Small intestine (tissue), 7 donors: ENCODE results near the gene PHF20. TPM values are rescaled to one million over a fixed set of nuclear protein-coding genes. Genes with fewer than 3 reads are reported as not detected.
"Not testable (repeated sequence)": the region's sequence is repeated elsewhere in the genome, so short reads cannot be mapped to it uniquely, and the experiment has no call there.

Experiments
- DNase-seq, 2 donors: peaks; one replicate each; pipeline versions ENCODE4 v3.0.0 to v3.0.0-alpha.2; 2013
- FAIRE-seq: peaks from 2 replicates; lab custom pipeline; 2012; peaks lifted over from hg19 to GRCh38; lab: Jason Lieb, UNC
- H3K27ac ChIP-seq, 3 donors: one replicate each; pipeline ENCODE4 v1.5.1; 2013; ENCODE audit warnings: low read length in 2 of 3, mild to moderate bottlenecking in 2 of 3, control low read depth in 1 of 3, inconsistent platforms in 1 of 3, low read depth in 1 of 3, moderate library complexity in 1 of 3
- H3K27me3 ChIP-seq, 3 donors: one replicate each; pipeline ENCODE4 v1.6.1; 2013; ENCODE audit warnings: low read length in 3 of 3, inconsistent platforms in 1 of 3; ENCODE audit not compliant: control insufficient read depth in 3 of 3, insufficient read depth in 3 of 3
- H3K36me3 ChIP-seq, 3 donors: one replicate each; pipeline ENCODE4 v1.6.1; 2013; ENCODE audit warnings: low read length in 3 of 3, inconsistent platforms in 1 of 3, low read depth in 1 of 3, mild to moderate bottlenecking in 1 of 3, moderate library complexity in 1 of 3; ENCODE audit not compliant: control insufficient read depth in 3 of 3, insufficient read depth in 2 of 3
- H3K4me1 ChIP-seq, 3 donors: one replicate each; pipeline ENCODE4 v1.6.1; 2013; ENCODE audit warnings: low read length in 2 of 3, inconsistent platforms in 1 of 3, low read depth in 1 of 3, mild to moderate bottlenecking in 1 of 3, moderate library complexity in 1 of 3; ENCODE audit not compliant: control insufficient read depth in 3 of 3, insufficient read depth in 2 of 3
- H3K4me3 ChIP-seq, 3 donors: one replicate each; pipeline ENCODE4 v1.5.1; 2013; ENCODE audit warnings: low read length in 3 of 3, control low read depth in 1 of 3, inconsistent platforms in 1 of 3, low read depth in 1 of 3, mild to moderate bottlenecking in 1 of 3, moderate library complexity in 1 of 3
- H3K9me3 ChIP-seq, 2 donors: one replicate each; pipeline ENCODE4 v1.6.1; 2013; ENCODE audit warnings: low read depth in 1 of 2, low read length in 1 of 2; ENCODE audit not compliant: control insufficient read depth in 2 of 2, insufficient read depth in 1 of 2
- WGBS, 3 donors: extraction: QIAGEN DNeasy Blood & Tissue Kit; methylation state at CpG; one replicate each; pipeline ENCODE4 v1.1.7; 2013; 5-methylcytosine and 5-hydroxymethylcytosine counted together
- polyA plus RNA-seq, 4 donors: library from polyadenylated mRNA; stranded (reverse) in 3 of 4; unstranded in 1 of 4; fragments of 200-250 nt in 3 of 4; fragments of 120-200 nt in 1 of 4; gene quantifications; one replicate each; pipeline versions ENCODE4 v1.2.1 to v1.2.3, GENCODE V29; 2013
- donor health status: healthy with polysubstance abuse.
- donor health status: control.
- donor health status: control.
- donor health status: Bipolar disorder and iron deficiency.
- donor health status: healthy.

Gene PHF20
- polyA plus RNA-seq, 4 donors, result 9.6 to 23.1 (median 14.9) TPM

DNA sequence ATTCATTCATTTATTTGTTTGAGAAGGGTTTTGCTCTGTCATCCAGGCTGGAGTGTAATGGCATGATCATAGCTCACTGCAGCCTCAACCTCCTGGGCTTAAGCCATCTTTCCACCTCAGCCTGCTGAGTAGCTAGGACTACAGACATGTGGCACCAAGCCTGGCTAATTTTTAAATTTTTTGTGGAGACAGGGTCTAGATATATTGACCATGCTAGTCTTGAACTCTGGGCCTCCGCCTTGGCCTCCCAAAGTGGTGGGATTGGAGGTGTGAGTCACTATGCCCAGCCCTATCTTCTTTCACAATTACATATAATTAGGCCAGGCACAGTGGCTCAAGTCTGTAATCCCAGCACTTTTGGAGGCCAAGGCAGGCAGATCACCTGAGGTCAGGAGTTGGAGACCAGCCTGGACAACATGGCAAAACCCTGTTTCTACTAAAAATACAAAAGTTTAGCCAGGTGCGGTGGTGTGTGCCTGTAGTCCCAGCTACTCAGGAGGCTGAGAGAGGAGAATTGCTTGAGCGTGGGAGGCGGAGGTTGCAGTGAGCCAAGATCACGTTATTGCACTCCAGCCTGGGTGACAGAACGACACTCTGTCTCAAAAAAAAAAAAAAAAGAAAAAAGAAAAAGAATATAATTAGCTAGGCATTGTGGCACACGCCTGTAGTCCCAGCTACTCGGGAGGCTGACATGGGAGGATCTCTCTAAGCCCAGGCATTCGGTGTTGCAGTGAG, 110.8 kb downstream of the PHF20 start:
- not testable (repeated sequence) for H3K4me3 ChIP-seq, H3K9me3 ChIP-seq, H3K27ac ChIP-seq, H3K4me1 ChIP-seq, FAIRE-seq, DNase-seq, H3K27me3 ChIP-seq
- peaks cover 2 to 20% (median 5%) of the 10 kb centered on the region in 3 donors for H3K36me3 ChIP-seq
- WGBS, 3 donors, result 94 to 95% (median 94%) methylated on average over 9 of the region's 9 CpGs

DNA sequence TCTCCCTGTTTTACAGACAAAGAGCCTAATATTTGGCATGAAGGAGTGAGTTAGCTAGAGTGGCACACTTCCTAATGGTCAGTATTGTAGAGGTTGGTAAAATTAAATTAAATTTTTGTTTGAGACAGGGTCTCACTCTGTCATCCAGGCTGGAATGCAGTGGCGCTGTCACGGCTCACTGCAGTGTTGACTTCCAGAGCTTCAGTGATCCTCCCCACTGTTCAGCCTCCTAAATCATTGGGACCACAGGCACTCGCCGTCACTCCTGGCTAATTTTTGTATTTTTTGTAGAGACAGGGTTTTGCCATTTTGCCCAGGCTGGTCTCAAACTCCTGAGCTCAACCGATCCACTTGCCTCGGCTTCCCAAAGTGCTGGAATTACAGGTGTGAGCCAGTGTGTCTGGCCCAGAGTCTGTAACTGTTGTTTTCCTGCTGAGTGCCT, 111.5 kb downstream of the PHF20 start:
- DNase-seq (no peak), FAIRE-seq (no peak)
- Histone ChIP-seq H3K27ac (peak overlapping the region in 1 of 3 donors; percentile 90), H3K9me3 (no peaks in the 10 kb centered on the region), H3K27me3 (no peaks in the 10 kb centered on the region), H3K4me3 (no peak overlapping the region), H3K4me1 (no peaks in the 10 kb centered on the region), H3K36me3 (peaks cover 0 to 20% (median 5%) of the 10 kb centered on the region in 3 donors)
- WGBS, 3 donors, result 91 to 95% (median 93%) methylated on average over 6 of the region's 6 CpGs

DNA sequence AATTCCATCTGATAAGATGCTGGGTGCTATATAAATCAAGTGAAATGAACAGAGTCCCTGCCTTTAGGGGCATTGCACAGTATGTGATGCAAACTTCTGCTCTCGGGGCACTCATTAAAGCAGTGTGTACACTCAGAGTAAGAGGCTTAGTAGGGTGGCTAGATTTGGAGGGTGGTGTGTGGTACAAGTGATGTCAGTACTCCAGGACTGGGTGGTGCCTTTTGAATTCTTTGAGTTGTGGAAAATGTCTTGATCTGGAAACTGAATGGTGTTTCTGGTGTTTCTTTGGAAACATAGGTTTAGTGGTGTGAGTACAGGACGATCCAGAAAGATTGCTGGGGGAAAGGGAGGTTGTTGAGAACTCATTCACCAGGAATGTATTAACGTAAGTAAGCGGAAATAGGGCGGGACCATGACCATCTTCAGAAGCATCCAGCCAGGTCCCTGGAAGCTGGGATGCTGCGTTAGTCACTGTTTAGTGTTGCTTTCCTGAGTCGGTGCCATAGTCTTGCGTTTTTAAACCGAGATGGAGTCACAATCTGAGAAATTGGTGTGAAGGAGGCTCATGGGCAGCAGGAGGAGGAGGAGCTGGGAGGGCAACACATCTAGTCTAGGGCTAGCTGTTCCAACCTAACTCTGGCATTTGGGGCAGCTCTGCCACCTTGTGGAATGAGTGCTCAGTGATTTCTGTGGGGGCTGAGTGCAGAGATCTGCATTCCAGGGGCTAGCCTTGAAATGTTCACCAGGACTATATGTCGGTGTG, 112.1 kb downstream of the PHF20 start:
- Histone ChIP-seq H3K36me3 (peaks cover 0 to 21% (median 5%) of the 10 kb centered on the region in 3 donors), H3K27ac (peak overlapping the region in 1 of 3 donors; percentile 90), H3K4me3 (no peak overlapping the region), H3K9me3 (no peaks in the 10 kb centered on the region), H3K27me3 (no peaks in the 10 kb centered on the region), H3K4me1 (no peaks in the 10 kb centered on the region)
- WGBS, 3 donors, result 61 to 67% (median 67%) methylated on average over 10 of the region's 10 CpGs
- DNase-seq (peak; percentile 61 to 63), FAIRE-seq (no peak)

DNA sequence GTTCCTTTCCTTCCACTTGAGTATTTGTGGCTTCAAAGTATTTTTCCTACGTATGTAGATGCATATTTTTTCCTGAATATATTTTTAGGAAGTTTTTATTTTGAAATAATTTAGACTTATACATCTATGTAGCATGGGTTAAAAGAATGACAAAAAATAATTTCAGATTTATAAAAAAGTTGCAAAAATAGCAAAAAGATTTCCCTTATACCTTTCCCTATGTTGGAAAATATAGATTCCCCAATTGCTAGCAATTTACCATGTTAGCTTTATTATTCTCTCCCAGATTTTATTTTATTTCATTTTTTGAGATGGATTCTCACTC, 112.7 kb downstream of the PHF20 start:
- Histone ChIP-seq H3K27ac (peak overlapping the region in 1 of 3 donors; percentile 39), H3K4me3 (no peak overlapping the region), H3K4me1 (no peaks in the 10 kb centered on the region), H3K9me3 (no peaks in the 10 kb centered on the region), H3K36me3 (peaks cover 0 to 25% (median 5%) of the 10 kb centered on the region in 3 donors), H3K27me3 (no peaks in the 10 kb centered on the region)
- WGBS, 3 donors, result 57 to 60% (median 59%) methylated on average over 1 of the region's 1 CpG
- no peak for FAIRE-seq
- no peak for DNase-seq

DNA sequence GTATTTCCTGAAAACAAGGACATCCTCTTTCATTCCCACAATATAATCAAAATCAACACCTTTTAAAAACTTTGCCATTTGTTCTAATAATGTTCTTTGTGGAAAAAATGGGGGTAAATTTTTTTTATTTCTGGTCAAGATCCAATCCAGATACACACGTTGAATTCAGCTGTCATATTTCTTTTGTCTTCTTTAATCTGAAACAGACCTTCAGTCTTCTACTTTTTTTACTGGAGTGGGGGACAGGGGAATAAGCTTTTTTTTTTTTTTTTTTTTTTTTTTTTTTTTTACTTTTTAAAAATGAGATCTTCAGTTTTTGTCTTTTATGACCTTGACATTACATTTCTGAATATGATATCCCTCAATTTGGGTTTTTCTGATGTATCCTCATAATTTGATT, 113.4 kb downstream of the PHF20 start:
- FAIRE-seq (no peak), DNase-seq (no peak)
- H3K27ac ChIP-seq, result no peak overlapping the region
- H3K9me3 ChIP-seq, result no peaks in the 10 kb centered on the region
- no peak overlapping the region for H3K4me3 ChIP-seq
- 53 to 64% (median 56%) methylated on average over 1 of the region's 1 CpG for WGBS, 3 donors
- no peaks in the 10 kb centered on the region for H3K27me3 ChIP-seq
- peaks cover 0 to 29% (median 5%) of the 10 kb centered on the region in 3 donors for H3K36me3 ChIP-seq
- H3K4me1 ChIP-seq, result no peaks in the 10 kb centered on the region

DNA sequence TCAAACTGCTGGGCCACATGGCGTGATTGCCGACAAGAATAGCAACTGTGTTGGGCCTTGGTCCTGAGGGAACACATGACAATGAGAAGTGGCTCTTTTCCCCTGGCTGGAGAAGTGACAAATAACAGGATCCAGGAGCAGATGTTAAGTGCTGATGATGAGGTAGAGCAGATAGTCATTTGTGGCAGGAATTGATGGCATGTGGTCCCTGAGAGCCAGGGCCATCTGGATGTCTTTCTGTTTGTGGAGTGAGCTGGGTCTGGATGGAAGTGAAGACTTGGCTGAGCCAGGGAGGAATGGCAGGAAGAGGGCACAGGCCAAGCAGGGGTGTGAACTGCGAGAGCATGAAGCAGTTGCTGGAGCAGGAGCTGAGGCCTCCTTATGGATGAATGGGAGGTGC, 114.7 kb downstream of the PHF20 start:
- no peak for DNase-seq
- H3K27me3 ChIP-seq, result no peaks in the 10 kb centered on the region
- no peaks in the 10 kb centered on the region for H3K9me3 ChIP-seq
- H3K36me3 ChIP-seq, result peaks cover 0 to 29% (median 5%) of the 10 kb centered on the region in 3 donors
- WGBS, 3 donors, result 90 to 99% (median 93%) methylated on average over 3 of the region's 3 CpGs
- no peaks in the 10 kb centered on the region for H3K4me1 ChIP-seq
- no peak for FAIRE-seq
- no peak overlapping the region for H3K4me3 ChIP-seq
- H3K27ac ChIP-seq, result no peak overlapping the region

DNA sequence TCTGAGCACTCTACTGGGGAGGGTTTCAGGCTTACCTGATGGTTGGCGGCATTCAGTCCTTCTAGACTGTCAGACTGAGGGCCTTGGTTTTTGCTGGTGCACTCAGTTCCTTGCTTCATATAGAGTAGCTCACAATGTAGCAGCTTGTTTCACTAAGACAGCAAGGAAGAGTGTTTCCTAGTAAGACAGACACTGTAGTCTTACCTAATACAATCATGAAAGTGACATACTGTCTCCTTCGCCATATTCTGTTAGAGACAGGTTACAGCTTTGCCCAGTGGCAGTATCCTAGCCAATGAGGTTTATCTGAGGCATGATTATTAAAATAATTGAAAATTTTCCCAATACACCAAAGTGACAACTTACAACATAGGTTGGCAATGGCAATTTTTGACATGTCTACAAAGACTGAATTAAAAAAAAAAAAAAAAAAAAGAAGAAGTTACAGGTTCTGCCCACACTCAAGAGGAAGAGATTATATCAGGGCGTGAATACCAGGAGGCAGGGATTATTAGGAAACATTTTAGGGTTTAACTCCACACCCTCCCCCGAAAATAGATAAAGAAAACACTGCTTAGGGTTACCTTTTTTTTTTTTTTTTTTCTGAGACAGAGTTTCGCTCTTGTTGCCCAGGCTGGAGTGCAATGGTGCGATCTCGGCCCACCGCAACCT, 115.7 kb downstream of the PHF20 start:
- no peak for FAIRE-seq
- DNase-seq, result no peak
- H3K4me3 ChIP-seq, result no peak overlapping the region
- H3K4me1 ChIP-seq, result no peaks in the 10 kb centered on the region
- no peaks in the 10 kb centered on the region for H3K27me3 ChIP-seq
- no peak overlapping the region for H3K27ac ChIP-seq
- peaks cover 0 to 27% (median 5%) of the 10 kb centered on the region in 3 donors for H3K36me3 ChIP-seq
- H3K9me3 ChIP-seq, result no peaks in the 10 kb centered on the region
- WGBS, 3 donors, result 93 to 97% (median 96%) methylated on average over 7 to 8 of the region's 8 CpGs

DNA sequence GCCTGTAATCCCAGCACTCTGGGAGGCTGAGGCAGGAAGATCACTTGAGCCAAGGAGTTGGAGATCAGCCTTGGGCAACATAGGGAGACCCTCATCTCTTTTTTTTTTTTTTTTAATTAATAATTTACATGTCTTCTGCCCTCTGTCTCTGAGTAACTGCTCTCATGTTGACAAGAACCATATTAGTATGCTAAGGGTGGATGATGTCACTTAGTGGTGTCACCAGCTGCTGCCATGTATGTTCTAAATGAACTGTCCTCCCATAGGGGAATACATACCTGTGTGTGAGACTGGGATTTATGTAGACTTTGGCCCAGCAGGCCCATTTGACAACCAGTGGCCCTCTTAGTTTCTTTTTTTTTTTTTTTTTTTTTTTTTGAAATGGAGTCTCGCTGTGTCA, 116.8 kb downstream of the PHF20 start:
- H3K4me1 ChIP-seq, result no peaks in the 10 kb centered on the region
- H3K27ac ChIP-seq, result no peak overlapping the region
- WGBS, 3 donors, result 96 to 100% (median 100%) methylated on average over 1 of the region's 1 CpG
- no peaks in the 10 kb centered on the region for H3K27me3 ChIP-seq
- H3K9me3 ChIP-seq, result no peaks in the 10 kb centered on the region
- peaks cover 0 to 30% (median 5%) of the 10 kb centered on the region in 3 donors for H3K36me3 ChIP-seq
- DNase-seq, result no peak
- no peak overlapping the region for H3K4me3 ChIP-seq
- no peak for FAIRE-seq
